Esophagus muscularis mucosa (tissue), 4 donors: Measurements from ENCODE around the gene CHCHD6. TPM values are rescaled to one million over a fixed set of nuclear protein-coding genes. Genes with fewer than 3 reads are reported as not detected.
A peak's percentile ranks its signal among the peaks of the same experiment; 100 is the strongest.

ENCODE experiments used
- DNase-seq: peaks from one replicate; pipeline ENCODE4 v3.0.0-alpha.2; 2017; ENCODE audit errors: extremely low spot score
- H3K27ac ChIP-seq, 4 donors: fragments of 200-600 bp; sonication (generic); replicated peaks in 1 of 4; 1 replicate in 3 of 4; 2 replicates in 1 of 4; pipeline ENCODE4 v1.5.1; 2016 to 2019; ENCODE audit warnings: mild to moderate bottlenecking in 1 of 4
- H3K27me3 ChIP-seq, 4 donors: fragments of 200-600 bp; sonication (generic); one replicate each; pipeline versions ENCODE4 v1.5.1 to v1.6.0; 2016 to 2019
- H3K36me3 ChIP-seq, 4 donors: fragments of 200-600 bp; sonication (generic); one replicate each; pipeline ENCODE4 v1.5.1; 2016 to 2019
- H3K4me1 ChIP-seq, 4 donors: fragments of 200-600 bp; sonication (generic); one replicate each; pipeline ENCODE4 v1.5.1; 2016 to 2019
- H3K4me3 ChIP-seq, 4 donors: fragments of 200-600 bp; sonication (generic); 1 replicate in 2 of 4; 2 replicates in 2 of 4; pipeline ENCODE4 v1.5.1; 2016 to 2019; ENCODE audit warnings: mild to moderate bottlenecking in 4 of 4, moderate library complexity in 1 of 4
- H3K9me3 ChIP-seq, 4 donors: fragments of 200-600 bp; sonication (generic); 1 replicate in 3 of 4; 2 replicates in 1 of 4; pipeline ENCODE4 v1.5.1; 2016 to 2019
- CTCF ChIP-seq, 3 experiments: fragments of 200-600 bp in 2 of 3; fragments of 450-650 bp in 1 of 3; sonication (generic) in 2 of 3; IDR thresholded peaks; one replicate each; pipeline ENCODE4 v1.5.1; 2017 to 2019; ENCODE audit warnings: antibody characterized with exemption in 3 of 3, mild to moderate bottlenecking in 2 of 3, moderate library complexity in 1 of 3
- EP300 ChIP-seq: sonication (generic); formaldehyde crosslinking; IDR thresholded peaks from one replicate; pipeline ENCODE4 v1.6.1; 2017; ENCODE audit warnings: antibody characterized with exemption
- POLR2A ChIP-seq: fragments of 450-650 bp; IDR thresholded peaks from one replicate; pipeline ENCODE4 v1.6.1; 2017; ENCODE audit warnings: antibody characterized with exemption, moderate library complexity, mild to moderate bottlenecking, low read depth
- POLR2AphosphoS5 ChIP-seq, 2 donors: sonication (generic); formaldehyde crosslinking; IDR thresholded peaks; one replicate each; pipeline ENCODE4 v1.6.1; 2017; ENCODE audit warnings: antibody characterized with exemption in 2 of 2
- WGBS: methylation state at CpG from one replicate; pipeline ENCODE4 v1.1.5; 2018; 5-methylcytosine and 5-hydroxymethylcytosine counted together
- intact Hi-C: fragments of 100-400 bp; cut with DNase I; formaldehyde crosslinking; loops from one replicate; pipeline ENCODE4 v1.15.1; 2023
- total RNA-seq, 4 donors: library from RNA; depleted of rRNA; stranded (reverse); fragments of >200 nt; gene quantifications; one replicate each; pipeline versions ENCODE4 v1.1.0 to v1.2.1, GENCODE V29; 2016

The CHCHD6 gene
- total RNA-seq, 4 donors from 2014 or later: 10.3 to 13.4 (median 12.1) TPM

DNA sequence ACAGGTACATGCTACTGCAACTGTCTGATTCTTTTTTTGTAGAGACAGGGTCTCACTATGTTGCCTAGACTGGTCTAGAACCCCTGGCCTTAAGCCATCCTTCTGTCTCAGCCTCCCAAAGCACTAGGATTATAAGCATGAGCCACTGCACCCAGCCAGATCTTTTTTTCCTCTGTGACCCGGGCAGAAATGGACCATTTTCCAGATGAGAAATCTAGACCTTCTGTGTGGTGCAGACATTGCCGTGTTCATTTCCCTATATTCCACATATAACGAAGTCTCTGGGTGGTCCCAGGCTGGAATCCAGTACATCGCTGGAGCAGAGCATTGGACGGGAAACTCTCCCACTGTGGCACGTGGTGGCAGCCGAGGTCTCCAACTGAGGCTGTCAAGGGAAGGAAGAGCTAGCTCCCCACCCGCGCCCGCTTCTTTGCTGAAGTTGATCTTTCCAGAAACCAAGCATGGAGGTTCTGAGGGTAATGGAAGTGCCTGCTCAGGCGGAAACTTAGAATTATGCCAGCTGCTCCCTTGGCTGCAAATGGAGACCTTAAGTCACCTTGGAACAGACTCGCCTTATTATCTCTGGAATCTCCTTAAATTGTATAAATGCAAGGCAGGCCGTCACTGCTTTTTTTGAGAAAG lies 26.1 kb upstream of the CHCHD6 start:
- H3K9me3 ChIP-seq: peaks cover 0 to 11% (median 10%) of the 10 kb centered on the region in 4 donors
- intact Hi-C loops: loop anchor here (2.0 to 10.0 kb wide), 3 partner anchors 307 to 869 kb away; partner anchors contain the start of gene PLXNA1
- no peak overlapping the region for H3K4me3 ChIP-seq
- DNase-seq: peak; percentile 72
- TF ChIP-seq POLR2A: no peak
- TF ChIP-seq CTCF (IDR thresholded peaks at IDR 0.05): no peak
- TF ChIP-seq POLR2AphosphoS5 (IDR thresholded peaks at IDR 0.05): no peak
- no peak for TF ChIP-seq EP300
- no peak overlapping the region for H3K27ac ChIP-seq
- H3K4me1 ChIP-seq: peaks cover 5 to 9% (median 7%) of the 10 kb centered on the region in 4 donors
- peaks cover 0 to 22% (median 0%) of the 10 kb centered on the region in 4 donors for H3K27me3 ChIP-seq
- H3K36me3 ChIP-seq: no peaks in the 10 kb centered on the region
- WGBS: 80% methylated on average over 13 of the region's 13 CpGs

DNA sequence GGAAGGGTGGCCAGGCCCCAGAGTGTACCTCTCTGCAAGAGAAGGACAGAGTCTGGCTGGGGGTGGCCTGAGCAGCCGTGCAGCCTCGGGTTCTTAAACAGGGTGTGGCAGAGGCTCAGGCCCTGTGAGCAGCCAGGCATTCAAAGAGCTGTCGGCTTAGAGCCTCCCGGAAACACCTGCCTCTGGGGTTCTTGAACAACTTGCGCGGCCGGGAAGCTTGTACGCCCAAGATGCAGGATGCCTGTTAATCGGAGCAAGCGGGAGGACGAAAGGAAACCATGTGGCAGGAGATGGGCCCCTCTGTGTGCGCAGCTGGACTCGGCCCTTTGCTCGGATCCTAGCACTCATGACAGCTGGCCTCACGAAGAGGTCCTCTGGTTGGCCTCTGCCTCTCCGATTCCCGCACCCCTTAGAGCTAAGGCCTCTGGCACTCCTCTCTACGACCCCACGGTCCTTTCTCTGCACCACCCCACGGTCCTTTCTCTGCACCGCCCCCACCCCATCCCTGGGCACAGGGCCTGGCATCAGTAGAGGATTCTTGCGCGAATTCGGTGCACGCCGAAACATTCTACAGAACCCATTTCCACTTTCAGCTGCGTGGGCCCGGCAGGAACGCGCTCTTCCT lies 25.2 kb upstream of the CHCHD6 start:
- no peak overlapping the region for H3K27ac ChIP-seq
- no peak for DNase-seq
- peaks cover 0 to 7% (median 3%) of the 10 kb centered on the region in 4 donors for H3K9me3 ChIP-seq
- H3K27me3 ChIP-seq: peaks cover 0 to 15% (median 0%) of the 10 kb centered on the region in 4 donors
- H3K36me3 ChIP-seq: no peaks in the 10 kb centered on the region
- TF ChIP-seq EP300: no peak
- no peak for TF ChIP-seq POLR2A
- no peak for TF ChIP-seq POLR2AphosphoS5 (IDR thresholded peaks at IDR 0.05)
- no peak for TF ChIP-seq CTCF (IDR thresholded peaks at IDR 0.05)
- intact Hi-C loops: loop anchor here (2.0 to 10.0 kb wide), 3 partner anchors 306 to 868 kb away; partner anchors contain the start of gene PLXNA1
- 41% methylated on average over 27 of the region's 30 CpGs for WGBS
- H3K4me3 ChIP-seq: peak overlapping the region in 1 of 4 donors; percentile 6
- H3K4me1 ChIP-seq: peaks cover 5 to 9% (median 7%) of the 10 kb centered on the region in 4 donors

DNA sequence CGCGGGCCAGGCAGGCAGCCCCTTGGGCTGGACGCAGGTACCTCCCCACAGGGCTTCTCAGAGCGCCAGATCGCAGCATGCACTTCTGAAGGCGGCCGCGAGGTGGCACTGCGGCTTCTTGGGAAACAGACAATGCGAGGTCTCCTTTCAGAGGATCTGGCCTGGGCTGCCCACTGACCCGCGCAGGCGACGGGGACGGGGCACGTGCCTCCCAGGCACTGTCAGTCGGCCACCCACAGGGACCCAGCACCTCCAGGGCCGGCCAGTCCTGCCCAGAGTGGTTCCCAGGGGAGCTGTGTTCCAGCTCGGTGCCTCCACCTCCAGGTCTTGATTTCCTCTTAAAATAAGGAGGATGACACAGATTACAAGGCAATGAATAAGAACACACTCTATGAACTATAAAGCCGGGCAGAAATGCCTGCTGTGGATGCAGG lies 24.7 kb upstream of the CHCHD6 start:
- Histone ChIP-seq H3K36me3 (no peaks in the 10 kb centered on the region), H3K9me3 (peaks cover 0 to 2% (median 0%) of the 10 kb centered on the region in 4 donors), H3K4me1 (peaks cover 5 to 9% (median 7%) of the 10 kb centered on the region in 4 donors), H3K27me3 (peaks cover 0 to 15% (median 0%) of the 10 kb centered on the region in 4 donors), H3K27ac (no peak overlapping the region), H3K4me3 (peak overlapping the region in 1 of 4 donors; percentile 6)
- 0% methylated on average over 3 of the region's 20 CpGs for WGBS
- TF ChIP-seq EP300 (no peak), CTCF (IDR thresholded peaks at IDR 0.05) (peak in 2 of 3 experiments; percentile 89 to 97)
- DNase-seq: peak; percentile 96
- intact Hi-C loops: loop anchor here (2.0 to 10.0 kb wide), 3 partner anchors 305 to 868 kb away; partner anchors contain the start of gene PLXNA1

GRCh38 chr3:126679831-126680666 lies 24.0 kb upstream of the CHCHD6 start:
- no peak overlapping the region for H3K4me3 ChIP-seq

More at GRCh38 chr3:126679831-126680666, 24.0 kb upstream of the CHCHD6 start:
- peaks cover 0 to 15% (median 0%) of the 10 kb centered on the region in 4 donors for H3K27me3 ChIP-seq
- TF ChIP-seq POLR2AphosphoS5 (IDR thresholded peaks at IDR 0.05): no peak
- TF ChIP-seq EP300: no peak
- TF ChIP-seq CTCF (IDR thresholded peaks at IDR 0.05): no peak
- TF ChIP-seq POLR2A: no peak
- no peaks in the 10 kb centered on the region for H3K9me3 ChIP-seq
- 77% methylated on average over 11 of the region's 11 CpGs for WGBS
- no peak overlapping the region for H3K27ac ChIP-seq
- H3K4me1 ChIP-seq: peaks cover 5 to 9% (median 7%) of the 10 kb centered on the region in 4 donors
- peak; percentile 87 for DNase-seq
- H3K36me3 ChIP-seq: no peaks in the 10 kb centered on the region
- intact Hi-C loops: loop anchor here (2.0 to 10.0 kb wide), 3 partner anchors 305 to 867 kb away; partner anchors contain the start of gene PLXNA1
